Memory B cell (primary cell): ENCODE results near the gene EXOC4.
"Not testable (repeated sequence)": the region's sequence is repeated elsewhere in the genome, so short reads cannot be mapped to it uniquely, and the experiment has no call there.

Source experiments
- ATAC-seq: fragments of 150-1000 bp; cut with Tn5 transposase; 2 replicates; pipeline ENCODE4 v1.10.0; 2021; ENCODE audit warnings: low read depth, mild to moderate bottlenecking, moderate library complexity
- DNase-seq, 2 donors: peaks; one replicate each; pipeline ENCODE4 v3.0.0; 2022; ENCODE audit warnings: low spot score in 2 of 2
- H3K27ac Mint-ChIP-seq: one replicate; pipeline ENCODE4 v1.8.0; 2022; ENCODE audit warnings: mild to moderate bottlenecking, moderate library complexity, mixed read lengths
- H3K27me3 Mint-ChIP-seq: one replicate; pipeline ENCODE4 v1.8.0; 2022; ENCODE audit warnings: mixed read lengths
- H3K36me3 Mint-ChIP-seq: one replicate; pipeline ENCODE4 v1.8.0; 2022; ENCODE audit warnings: mild to moderate bottlenecking, mixed read lengths
- H3K4me1 Mint-ChIP-seq: one replicate; pipeline ENCODE4 v1.8.0; 2022; ENCODE audit warnings: mixed read lengths
- H3K4me3 Mint-ChIP-seq: one replicate; pipeline ENCODE4 v1.8.0; 2022; ENCODE audit warnings: mild to moderate bottlenecking, moderate library complexity, mixed read lengths
- H3K9me3 Mint-ChIP-seq: one replicate; pipeline ENCODE4 v1.8.0; 2022; ENCODE audit warnings: mixed read lengths

EXOC4 gene

GRCh38 chr7:133873187-133873586, 620.3 kb downstream of the EXOC4 start:
- no peaks in the 10 kb centered on the region for H3K9me3 Mint-ChIP-seq
- peaks cover 18% of the 10 kb centered on the region for H3K36me3 Mint-ChIP-seq
- no peak overlapping the region for H3K4me3 Mint-ChIP-seq
- H3K4me1 Mint-ChIP-seq: peaks cover 7% of the 10 kb centered on the region
- ATAC-seq: no peak
- H3K27ac Mint-ChIP-seq: no peak overlapping the region
- no peak for DNase-seq
- no peaks in the 10 kb centered on the region for H3K27me3 Mint-ChIP-seq

GRCh38 chr7:133873631-133874030, 620.8 kb downstream of the EXOC4 start:
- ATAC-seq: no peak

GRCh38 chr7:133883591-133883990, 630.7 kb downstream of the EXOC4 start:
- Mint-ChIP-seq H3K27ac (no peak overlapping the region), H3K27me3 (no peaks in the 10 kb centered on the region), H3K9me3 (no peaks in the 10 kb centered on the region), H3K4me3 (no peak overlapping the region), H3K4me1 (peaks cover 4% of the 10 kb centered on the region), H3K36me3 (peaks cover 9% of the 10 kb centered on the region)
- no peak for DNase-seq
- ATAC-seq: no peak

More at GRCh38 chr7:133873631-133874030, 620.8 kb downstream of the EXOC4 start:
- DNase-seq: no peak
- Mint-ChIP-seq H3K9me3 (no peaks in the 10 kb centered on the region), H3K27me3 (no peaks in the 10 kb centered on the region), H3K27ac (no peak overlapping the region), H3K4me1 (peaks cover 7% of the 10 kb centered on the region), H3K36me3 (peaks cover 16% of the 10 kb centered on the region), H3K4me3 (no peak overlapping the region)

GRCh38 chr7:133885213-133885612, 632.3 kb downstream of the EXOC4 start:
- ATAC-seq (no peak), DNase-seq (no peak)
- Mint-ChIP-seq H3K27ac (no peak overlapping the region), H3K4me1 (no peaks in the 10 kb centered on the region), H3K9me3 (no peaks in the 10 kb centered on the region), H3K4me3 (no peak overlapping the region), H3K36me3 (peaks cover 7% of the 10 kb centered on the region), H3K27me3 (no peaks in the 10 kb centered on the region)

GRCh38 chr7:133886086-133886485, 633.2 kb downstream of the EXOC4 start:
- H3K27me3 Mint-ChIP-seq: no peaks in the 10 kb centered on the region
- H3K36me3 Mint-ChIP-seq: peaks cover 7% of the 10 kb centered on the region
- ATAC-seq: no peak
- no peak overlapping the region for H3K27ac Mint-ChIP-seq
- H3K9me3 Mint-ChIP-seq: no peaks in the 10 kb centered on the region
- no peak overlapping the region for H3K4me3 Mint-ChIP-seq
- DNase-seq: no peak
- no peaks in the 10 kb centered on the region for H3K4me1 Mint-ChIP-seq

- ATAC-seq: no peak
- no peak for DNase-seq
Observed at GRCh38 chr7:133886797-133887196, 633.9 kb downstream of the EXOC4 start.

GRCh38 chr7:133887459-133887858, 634.6 kb downstream of the EXOC4 start:
- no peak for DNase-seq
- H3K36me3 Mint-ChIP-seq: peaks cover 2% of the 10 kb centered on the region
- no peaks in the 10 kb centered on the region for H3K9me3 Mint-ChIP-seq

More at GRCh38 chr7:133886797-133887196, 633.9 kb downstream of the EXOC4 start:
- Mint-ChIP-seq H3K27me3 (no peaks in the 10 kb centered on the region), H3K4me1 (no peaks in the 10 kb centered on the region), H3K27ac (no peak overlapping the region), H3K9me3 (no peaks in the 10 kb centered on the region), H3K36me3 (peaks cover 5% of the 10 kb centered on the region), H3K4me3 (no peak overlapping the region)

GRCh38 chr7:133888061-133888930, 635.4 kb downstream of the EXOC4 start:
- H3K27ac Mint-ChIP-seq: no peak overlapping the region
- no peaks in the 10 kb centered on the region for H3K4me1 Mint-ChIP-seq
- H3K36me3 Mint-ChIP-seq: peaks cover 2% of the 10 kb centered on the region
- ATAC-seq (no peak), DNase-seq (no peak)
- no peaks in the 10 kb centered on the region for H3K9me3 Mint-ChIP-seq
- H3K4me3 Mint-ChIP-seq: no peak overlapping the region
- no peaks in the 10 kb centered on the region for H3K27me3 Mint-ChIP-seq

More at GRCh38 chr7:133887459-133887858, 634.6 kb downstream of the EXOC4 start:
- Mint-ChIP-seq H3K4me3 (no peak overlapping the region), H3K4me1 (no peaks in the 10 kb centered on the region), H3K27ac (no peak overlapping the region), H3K27me3 (no peaks in the 10 kb centered on the region)
- ATAC-seq: no peak

GRCh38 chr7:133904776-133905175, 651.9 kb downstream of the EXOC4 start:
- Mint-ChIP-seq H3K27ac (no peak overlapping the region), H3K36me3 (peaks cover 38% of the 10 kb centered on the region)
- ATAC-seq: no peak

GRCh38 chr7:133906553-133906952, 653.7 kb downstream of the EXOC4 start:
- H3K9me3 Mint-ChIP-seq, H3K4me1 Mint-ChIP-seq, ATAC-seq, H3K4me3 Mint-ChIP-seq, DNase-seq, H3K27ac Mint-ChIP-seq, H3K27me3 Mint-ChIP-seq: not testable (repeated sequence)
- peaks cover 38% of the 10 kb centered on the region for H3K36me3 Mint-ChIP-seq

More at GRCh38 chr7:133904776-133905175, 651.9 kb downstream of the EXOC4 start:
- no peaks in the 10 kb centered on the region for H3K4me1 Mint-ChIP-seq
- DNase-seq: no peak
- H3K9me3 Mint-ChIP-seq: peaks cover 2% of the 10 kb centered on the region
- H3K4me3 Mint-ChIP-seq: no peak overlapping the region
- H3K27me3 Mint-ChIP-seq: no peaks in the 10 kb centered on the region

GRCh38 chr7:133910761-133911160, 657.9 kb downstream of the EXOC4 start:
- no peak for DNase-seq
- ATAC-seq: no peak
- Mint-ChIP-seq H3K27me3 (no peaks in the 10 kb centered on the region), H3K36me3 (peaks cover 15% of the 10 kb centered on the region), H3K27ac (no peak overlapping the region), H3K9me3 (no peaks in the 10 kb centered on the region), H3K4me3 (no peak overlapping the region), H3K4me1 (no peaks in the 10 kb centered on the region)

GRCh38 chr7:133911724-133912123, 658.8 kb downstream of the EXOC4 start:
- no peak for ATAC-seq
- Mint-ChIP-seq H3K4me1 (no peaks in the 10 kb centered on the region), H3K27ac (no peak overlapping the region), H3K4me3 (no peak overlapping the region), H3K36me3 (peaks cover 11% of the 10 kb centered on the region), H3K9me3 (no peaks in the 10 kb centered on the region), H3K27me3 (no peaks in the 10 kb centered on the region)
- no peak for DNase-seq

GRCh38 chr7:133912916-133913697, 660.2 kb downstream of the EXOC4 start:
- Mint-ChIP-seq H3K4me1 (no peaks in the 10 kb centered on the region), H3K27ac (no peak overlapping the region), H3K4me3 (no peak overlapping the region), H3K27me3 (no peaks in the 10 kb centered on the region), H3K9me3 (peaks cover 2% of the 10 kb centered on the region), H3K36me3 (peaks cover 17% of the 10 kb centered on the region)
- no peak for ATAC-seq
- no peak for DNase-seq

GRCh38 chr7:133916621-133917020, 663.7 kb downstream of the EXOC4 start:
- H3K27me3 Mint-ChIP-seq: no peaks in the 10 kb centered on the region
- H3K9me3 Mint-ChIP-seq: peaks cover 17% of the 10 kb centered on the region

More at GRCh38 chr7:133916621-133917020, 663.7 kb downstream of the EXOC4 start:
- H3K4me3 Mint-ChIP-seq: no peak overlapping the region
- H3K36me3 Mint-ChIP-seq: peaks cover 36% of the 10 kb centered on the region
- H3K27ac Mint-ChIP-seq: no peak overlapping the region
- no peaks in the 10 kb centered on the region for H3K4me1 Mint-ChIP-seq
- ATAC-seq (no peak), DNase-seq (no peak)
